Endothelial cell of umbilical vein (primary cell): Measurements from ENCODE around the gene HOXC5. TPM values are rescaled to one million over a fixed set of nuclear protein-coding genes. Genes with fewer than 3 reads are reported as not detected.

Experiments
- BruUV-seq: library from RNA; stranded (reverse); fragments of 400-500 nt; replicated peaks from 2 replicates; lab custom pipeline; 2021; lab: Mats Ljungman, UMichigan
- CTCF ChIA-PET: fragments of 300-600, 350-600 bp; sonication (Branson Sonifier 250); formaldehyde crosslinking; loops from one replicate; lab custom pipeline; 2021; ENCODE audit warnings: antibody characterized with exemption, inconsistent platforms; lab: Charles Lee
- POLR2A ChIA-PET: fragments of 300-600, 350-600 bp; sonication (Branson Sonifier 250); formaldehyde crosslinking; loops from one replicate; lab custom pipeline; 2021; ENCODE audit warnings: antibody characterized with exemption, inconsistent platforms; lab: Charles Lee
- DNase-seq: peaks from one replicate; pipeline ENCODE4 v3.0.0-alpha.2; 2011; ENCODE audit warnings: low read depth, low spot score
- FAIRE-seq: peaks from 2 replicates; lab custom pipeline; 2011; peaks lifted over from hg19 to GRCh38; lab: Jason Lieb, UNC
- H2AFZ ChIP-seq: 2 replicates; pipeline ENCODE4 v1.6.0; 2012; ENCODE audit warnings: low read depth, low read length, control low read depth, inconsistent platforms
- H3K27ac ChIP-seq: 2 replicates; pipeline ENCODE4 v1.5.1; 2011; ENCODE audit warnings: low read depth, mild to moderate bottlenecking, control low read depth, low read length, moderate library complexity; ENCODE audit not compliant: insufficient read depth
- H3K27me3 ChIP-seq, 2 experiments: 2 replicates each; pipeline versions ENCODE4 v1.6.0 to v1.6.1; 2011; ENCODE audit warnings: low read length in 2 of 2, mixed read lengths in 1 of 2; ENCODE audit not compliant: control insufficient read depth in 2 of 2, insufficient read depth in 2 of 2
- H3K36me3 ChIP-seq, 2 experiments: 2 replicates in 1 of 2; 3 replicates in 1 of 2; pipeline ENCODE4 v1.5.1; 2011; ENCODE audit warnings: low read length in 2 of 2, mild to moderate bottlenecking in 1 of 2, moderate library complexity in 1 of 2; ENCODE audit not compliant: control insufficient read depth in 2 of 2, insufficient read depth in 2 of 2; ENCODE audit errors: extremely low read depth in 1 of 2
- H3K4me1 ChIP-seq: 3 replicates; pipeline ENCODE4 v1.5.1; 2011; ENCODE audit warnings: mild to moderate bottlenecking, low read length; ENCODE audit not compliant: control insufficient read depth, insufficient read depth; ENCODE audit errors: extremely low read depth
- H3K4me2 ChIP-seq: 2 replicates; pipeline ENCODE4 v1.6.1; 2011; ENCODE audit warnings: low read length, control low read depth, mixed read lengths; ENCODE audit not compliant: insufficient read depth
- H3K4me3 ChIP-seq, 3 experiments: fragments of 200-600 bp in 1 of 3; sonication (generic), shearing (Covaris generic) in 1 of 3; replicated peaks in 1 of 3; 2 replicates each; pipeline ENCODE4 v1.5.1; 2011 to 2016; ENCODE audit warnings: control low read depth in 3 of 3, low read length in 3 of 3, mild to moderate bottlenecking in 2 of 3, inconsistent platforms in 1 of 3, low read depth in 1 of 3, moderate library complexity in 1 of 3; ENCODE audit not compliant: insufficient read depth in 1 of 3
- H3K79me2 ChIP-seq: 2 replicates; pipeline ENCODE4 v1.6.0; 2012; ENCODE audit warnings: low read length, inconsistent platforms; ENCODE audit not compliant: control insufficient read depth, insufficient read depth
- H3K9ac ChIP-seq: replicated peaks from 2 replicates; pipeline ENCODE3; 2011; ENCODE audit warnings: low read length, control low read depth; ENCODE audit not compliant: insufficient read depth; ENCODE audit errors: extremely low read depth
- H3K9me1 ChIP-seq: replicated peaks from 3 replicates; pipeline ENCODE4 v1.6.0; 2011; ENCODE audit warnings: mild to moderate bottlenecking, low read length; ENCODE audit not compliant: control insufficient read depth, insufficient read depth; ENCODE audit errors: extremely low read depth
- H3K9me3 ChIP-seq: replicated peaks from 2 replicates; pipeline ENCODE4 v1.5.1; 2012; ENCODE audit warnings: low read length, inconsistent platforms; ENCODE audit not compliant: control insufficient read depth, insufficient read depth
- H4K20me1 ChIP-seq: replicated peaks from 2 replicates; pipeline ENCODE3; 2011; ENCODE audit warnings: mild to moderate bottlenecking, low read length; ENCODE audit not compliant: control insufficient read depth, insufficient read depth; ENCODE audit errors: extremely low read depth
- EZH2 ChIP-seq: IDR thresholded peaks from 2 replicates; pipeline ENCODE4 v1.6.1; 2012; ENCODE audit warnings: borderline replicate concordance, low read depth, mild to moderate bottlenecking, moderate library complexity, low read length, inconsistent platforms; ENCODE audit not compliant: severe bottlenecking
- FOS ChIP-seq: IDR thresholded peaks from 2 replicates; pipeline ENCODE4 v1.6.1; 2011; ENCODE audit warnings: mild to moderate bottlenecking, low read length, moderate library complexity, borderline replicate concordance; ENCODE audit not compliant: insufficient read depth
- GATA2 ChIP-seq: IDR thresholded peaks from 2 replicates; pipeline ENCODE4 v1.7.0; 2011; ENCODE audit warnings: low read depth, mild to moderate bottlenecking, moderate library complexity, mixed read lengths, low read length; ENCODE audit not compliant: insufficient read length, insufficient read depth
- JUN ChIP-seq: IDR thresholded peaks from 2 replicates; pipeline ENCODE4 v1.6.1; 2011; ENCODE audit warnings: borderline replicate concordance, low read depth; ENCODE audit not compliant: insufficient read length, insufficient read depth
- MYC ChIP-seq: IDR thresholded peaks from one replicate; pipeline ENCODE4 v1.6.1; 2011; ENCODE audit warnings: mild to moderate bottlenecking, low read depth, low read length
- POLR2A ChIP-seq: IDR thresholded peaks from 2 replicates; pipeline ENCODE4 v1.6.1; 2012; ENCODE audit warnings: low read depth, mild to moderate bottlenecking, control low read depth, low read length
- dilution Hi-C: fragments of 300-500 bp; cut with MboI; formaldehyde crosslinking; loops from one replicate; pipeline ENCODE4 v1.15.0; 2019; ENCODE audit warnings: low sequenced_read_pairs; ENCODE audit not compliant: extremely low pct_ligation_motif_present
- intact Hi-C: fragments of 100-400 bp; cut with micrococcal nuclease; formaldehyde crosslinking; loops from one replicate; pipeline ENCODE4 v1.10.0; 2022
- polyA plus RNA-seq, 4 experiments: library from polyadenylated mRNA; depleted of rRNA in 3 of 4; stranded (reverse) in 3 of 4; unstranded in 1 of 4; fragments of >200 nt; gene quantifications; 2 replicates each; pipeline versions ENCODE4 v1.2.1 to v1.2.3, GENCODE V29; 2011 to 2012; ENCODE audit warnings: missing spikeins in 1 of 4
- total RNA-seq: library from RNA; stranded (reverse); gene quantifications from 2 replicates; pipeline ENCODE4 v1.2.3, GENCODE V29; 2021
- TF ChIP-seq, protein P1 (sequence below), 2 donors: IDR thresholded peaks; 1 replicate in 1 of 2; 2 replicates in 1 of 2; pipeline ENCODE4 v1.5.1; 2011; ENCODE audit warnings: low read length in 2 of 2, mild to moderate bottlenecking in 2 of 2, moderate library complexity in 2 of 2, control low read depth in 1 of 2, inconsistent platforms in 1 of 2, low read depth in 1 of 2; ENCODE audit not compliant: insufficient read depth in 1 of 2; ENCODE audit errors: extremely low read depth in 1 of 2

HOXC5 gene
- total and polyA plus RNA-seq, 2 donors (not counting 3 experiments of a cell fraction or from before 2014, with no cell fraction given): not detected

GRCh38 chr12:54036620-54037359 lies 3.9 kb downstream of the HOXC5 start:
- Histone ChIP-seq H3K9ac (no peak overlapping the region), H3K9me1 (no peaks in the 10 kb centered on the region), H3K27ac (no peak overlapping the region), H2AFZ (no peak overlapping the region), H3K27me3 (peaks cover 79% of the 10 kb centered on the region in 2 experiments), H3K9me3 (no peaks in the 10 kb centered on the region), H3K36me3 (no peaks in the 10 kb centered on the region), H3K4me3 (no peak overlapping the region), H3K79me2 (no peaks in the 10 kb centered on the region), H3K4me2 (no peak overlapping the region), H4K20me1 (no peaks in the 10 kb centered on the region), H3K4me1 (no peaks in the 10 kb centered on the region)
- DNase-seq: no peak
- POLR2A ChIA-PET: no interaction called here
- TF ChIP-seq POLR2A (no peak), JUN (no peak), MYC (no peak), GATA2 (no peak), FOS (no peak), EZH2 (peak; percentile 11)
- TF ChIP-seq, protein P1, sequence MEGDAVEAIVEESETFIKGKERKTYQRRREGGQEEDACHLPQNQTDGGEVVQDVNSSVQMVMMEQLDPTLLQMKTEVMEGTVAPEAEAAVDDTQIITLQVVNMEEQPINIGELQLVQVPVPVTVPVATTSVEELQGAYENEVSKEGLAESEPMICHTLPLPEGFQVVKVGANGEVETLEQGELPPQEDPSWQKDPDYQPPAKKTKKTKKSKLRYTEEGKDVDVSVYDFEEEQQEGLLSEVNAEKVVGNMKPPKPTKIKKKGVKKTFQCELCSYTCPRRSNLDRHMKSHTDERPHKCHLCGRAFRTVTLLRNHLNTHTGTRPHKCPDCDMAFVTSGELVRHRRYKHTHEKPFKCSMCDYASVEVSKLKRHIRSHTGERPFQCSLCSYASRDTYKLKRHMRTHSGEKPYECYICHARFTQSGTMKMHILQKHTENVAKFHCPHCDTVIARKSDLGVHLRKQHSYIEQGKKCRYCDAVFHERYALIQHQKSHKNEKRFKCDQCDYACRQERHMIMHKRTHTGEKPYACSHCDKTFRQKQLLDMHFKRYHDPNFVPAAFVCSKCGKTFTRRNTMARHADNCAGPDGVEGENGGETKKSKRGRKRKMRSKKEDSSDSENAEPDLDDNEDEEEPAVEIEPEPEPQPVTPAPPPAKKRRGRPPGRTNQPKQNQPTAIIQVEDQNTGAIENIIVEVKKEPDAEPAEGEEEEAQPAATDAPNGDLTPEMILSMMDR (IDR thresholded peaks at IDR 0.05; ENCODE audit: extremely low read depth in 1 of 2, insufficient read depth in 1 of 2, low read depth in 1 of 2, low read length in 2 of 2): no peak
- CTCF ChIA-PET: no interaction called here
- dilution Hi-C loops (no loop called here), intact Hi-C loops (no loop called here)
- no TSS peak for BruUV-seq
- no peak for FAIRE-seq
